DMS 273 (cell line): ENCODE measurements around the gene DDRGK1.
A peak's percentile ranks its signal among the peaks of the same experiment; 100 is the strongest.
"Not testable (repeated sequence)": the region's sequence is repeated elsewhere in the genome, so short reads cannot be mapped to it uniquely, and the experiment has no call there.

ENCODE experiments used
- DNase-seq: peaks from one replicate; lab custom pipeline; 2025; ENCODE audit not compliant: unreplicated experiment; lab: John Stamatoyannopoulos, UW

DDRGK1 gene

DNA sequence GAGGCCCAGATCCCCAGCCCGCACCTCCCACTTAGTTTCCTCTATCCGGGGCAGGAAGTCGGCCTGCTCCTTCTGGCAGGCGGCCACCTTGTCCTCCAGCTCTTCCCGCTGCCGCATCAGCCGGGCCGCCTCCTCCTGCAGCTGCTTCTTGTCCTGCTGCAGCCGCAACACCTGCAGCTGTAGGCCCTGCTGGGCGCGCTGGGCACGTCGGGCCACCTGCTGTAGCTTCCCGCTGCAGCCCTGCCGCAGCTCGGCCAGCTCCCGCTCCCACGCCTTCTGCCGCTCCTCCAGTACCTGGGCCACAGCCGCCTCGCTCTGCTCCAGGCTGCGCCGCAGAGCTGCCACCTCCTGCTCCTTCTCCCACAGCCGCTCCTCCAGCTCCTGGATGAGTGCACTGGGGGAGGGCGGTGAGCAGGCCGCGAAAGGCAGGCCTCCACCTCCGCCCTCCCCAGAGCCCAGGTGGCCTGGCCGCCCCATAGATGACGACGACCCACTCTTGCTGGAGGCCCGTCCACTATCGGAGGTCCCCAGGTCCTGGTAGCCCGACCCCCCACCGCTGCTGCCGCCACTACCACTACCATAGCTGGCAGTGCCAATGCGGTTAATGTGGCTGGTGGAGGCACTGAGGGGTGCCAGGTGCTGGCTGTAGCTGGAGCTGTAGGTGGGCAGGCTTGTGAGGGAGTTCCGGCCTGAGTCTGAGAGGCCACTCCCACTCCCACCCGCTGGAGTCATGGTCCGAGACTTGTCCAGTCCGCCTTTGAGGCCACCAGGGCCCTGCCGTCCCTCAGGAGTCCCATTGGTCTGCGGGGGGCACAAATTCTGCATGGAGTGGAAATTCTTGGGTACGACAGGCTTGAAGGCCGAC lies 38.8 kb downstream of the DDRGK1 start:
- peak; percentile 92 for DNase-seq

DNA sequence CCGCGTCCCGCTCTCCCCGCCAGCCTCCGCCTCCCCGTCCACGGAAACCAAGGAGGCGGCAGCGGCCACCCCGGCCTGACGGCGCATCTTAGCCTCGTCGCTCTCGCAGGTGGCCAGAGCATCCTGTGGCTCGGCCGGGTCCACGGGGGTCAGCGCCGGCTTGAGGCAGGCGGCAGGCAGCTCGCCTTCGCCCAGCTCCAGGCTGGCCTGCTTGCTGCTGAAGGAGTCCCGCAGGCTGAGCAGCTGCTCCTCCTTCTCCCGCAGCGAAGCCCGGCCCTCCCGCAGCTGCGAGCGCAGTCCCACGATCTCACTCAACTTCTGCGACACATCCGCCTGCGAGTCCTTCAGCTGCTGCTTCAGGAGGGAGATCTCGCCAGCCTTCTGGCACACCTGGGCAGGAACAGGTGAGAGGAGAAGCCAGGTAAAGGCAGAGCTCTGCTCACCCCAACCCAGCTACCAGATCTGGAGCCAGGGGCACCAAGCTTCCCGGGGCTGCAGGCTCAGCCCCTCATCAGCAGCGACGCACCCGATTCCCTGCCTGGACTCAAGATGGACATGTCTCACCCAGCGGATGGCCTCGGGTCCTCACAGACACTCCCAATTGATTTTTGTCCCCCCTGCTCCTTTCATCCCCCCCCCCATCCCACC lies 39.6 kb downstream of the DDRGK1 start:
- peak; percentile 71 for DNase-seq

DNA sequence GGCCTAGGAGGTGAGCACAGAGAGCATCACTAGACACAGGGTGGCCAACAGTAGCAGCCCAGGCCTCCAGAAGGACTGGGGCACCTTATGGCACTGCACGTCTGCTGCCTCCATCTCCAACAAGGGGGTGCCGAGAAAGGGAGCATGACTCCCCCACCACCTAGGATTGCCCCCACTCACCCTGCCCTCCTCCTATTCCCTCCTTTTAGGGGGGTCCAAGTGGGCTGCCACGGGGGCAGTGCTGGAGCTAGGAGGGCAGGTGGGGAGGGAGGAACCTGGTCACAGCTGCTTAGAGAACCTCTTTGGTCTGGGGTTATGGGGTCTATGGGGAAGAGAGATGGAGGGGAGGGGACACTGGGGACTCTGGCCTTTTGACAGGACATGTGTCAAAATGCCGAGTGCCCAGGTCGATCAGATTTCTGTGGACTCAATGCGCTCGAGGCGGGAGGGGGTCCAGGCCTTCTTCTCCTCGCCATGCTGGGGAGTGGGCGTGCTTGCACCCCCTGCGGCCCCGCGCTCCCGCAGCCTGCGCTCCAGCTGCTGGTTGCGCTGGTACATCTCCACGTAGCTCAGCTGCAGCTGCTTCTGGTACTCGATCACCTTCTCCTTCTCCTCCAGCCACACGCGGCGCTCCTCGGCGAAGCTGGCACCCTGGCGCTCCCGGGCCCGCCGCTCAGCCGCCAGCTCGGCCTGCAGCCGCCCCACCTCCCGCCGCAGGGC lies 40.3 kb downstream of the DDRGK1 start:
- peak; percentile 71 for DNase-seq

DNA sequence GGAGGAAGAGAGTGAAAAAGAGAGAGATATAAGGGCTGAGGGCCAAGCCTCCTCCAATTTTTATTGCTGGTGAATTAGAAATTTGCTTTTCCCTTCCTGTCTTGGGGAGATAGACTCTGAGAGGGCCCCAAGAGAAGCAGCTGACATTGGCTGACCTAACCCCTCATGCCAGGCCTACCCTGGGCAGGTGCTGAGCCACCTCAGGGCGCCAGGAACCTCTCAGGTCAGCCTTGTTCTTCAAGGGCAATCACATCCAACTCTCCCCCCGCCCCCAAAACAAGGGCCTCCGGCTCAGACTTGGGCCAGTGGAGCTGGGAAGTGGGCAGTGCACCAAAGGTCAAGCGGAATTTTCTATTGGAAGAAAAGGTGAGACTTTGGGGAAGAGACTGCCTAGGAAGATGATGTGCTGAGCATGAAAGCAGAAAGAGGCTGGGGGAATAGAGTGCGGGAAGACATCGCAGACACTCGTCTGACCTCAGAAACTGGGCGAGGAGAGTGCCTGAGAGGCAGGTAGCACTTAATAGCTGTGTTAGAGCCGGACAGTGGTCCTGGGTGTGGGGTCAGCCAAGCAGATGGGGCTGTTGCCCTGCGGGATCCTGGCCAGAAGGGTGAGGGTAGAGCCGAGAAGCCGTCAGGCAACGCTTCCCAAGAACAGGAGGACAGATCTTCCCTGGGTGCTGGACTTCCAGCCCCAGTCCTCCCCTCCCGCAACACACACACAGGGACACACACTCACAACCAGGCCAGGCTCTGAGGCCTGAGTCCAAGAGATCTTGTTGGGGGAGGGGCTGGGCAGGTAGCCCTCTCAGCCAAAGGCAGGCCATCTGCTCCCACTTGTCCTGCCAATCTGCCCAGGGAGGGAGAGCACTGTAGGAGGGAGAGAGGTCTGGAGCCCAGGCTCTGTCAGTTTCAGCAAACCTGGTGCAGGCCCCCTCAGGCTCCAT lies 41.1 kb downstream of the DDRGK1 start:
- DNase-seq, result peak; percentile 85

DNA sequence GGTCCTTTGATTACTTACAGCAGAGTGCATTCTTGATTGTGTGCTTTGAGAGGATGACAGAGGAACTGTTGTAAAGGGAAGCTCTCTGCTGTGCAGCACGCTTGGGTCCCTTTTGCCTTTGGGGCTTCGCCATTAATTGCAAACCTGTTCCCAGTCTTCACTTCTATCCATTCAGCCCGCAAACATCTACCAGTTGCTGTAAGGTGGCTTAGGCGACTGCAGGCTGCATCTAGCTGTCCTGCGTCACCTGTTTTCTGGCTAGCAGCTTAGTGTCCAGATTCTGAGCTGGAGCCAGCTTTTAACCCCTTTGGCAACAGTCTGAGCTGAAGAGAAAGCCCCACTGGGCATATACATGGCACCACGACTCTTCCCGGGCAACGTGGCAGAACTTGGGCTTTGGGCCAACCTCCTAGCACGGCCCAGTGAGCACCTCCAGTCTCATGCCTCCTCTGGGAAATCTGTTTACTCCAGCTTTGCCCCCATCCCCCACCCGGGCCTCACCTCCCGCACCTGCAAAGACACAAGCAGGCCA lies 42.3 kb downstream of the DDRGK1 start:
- peak; percentile 87 for DNase-seq

DNA sequence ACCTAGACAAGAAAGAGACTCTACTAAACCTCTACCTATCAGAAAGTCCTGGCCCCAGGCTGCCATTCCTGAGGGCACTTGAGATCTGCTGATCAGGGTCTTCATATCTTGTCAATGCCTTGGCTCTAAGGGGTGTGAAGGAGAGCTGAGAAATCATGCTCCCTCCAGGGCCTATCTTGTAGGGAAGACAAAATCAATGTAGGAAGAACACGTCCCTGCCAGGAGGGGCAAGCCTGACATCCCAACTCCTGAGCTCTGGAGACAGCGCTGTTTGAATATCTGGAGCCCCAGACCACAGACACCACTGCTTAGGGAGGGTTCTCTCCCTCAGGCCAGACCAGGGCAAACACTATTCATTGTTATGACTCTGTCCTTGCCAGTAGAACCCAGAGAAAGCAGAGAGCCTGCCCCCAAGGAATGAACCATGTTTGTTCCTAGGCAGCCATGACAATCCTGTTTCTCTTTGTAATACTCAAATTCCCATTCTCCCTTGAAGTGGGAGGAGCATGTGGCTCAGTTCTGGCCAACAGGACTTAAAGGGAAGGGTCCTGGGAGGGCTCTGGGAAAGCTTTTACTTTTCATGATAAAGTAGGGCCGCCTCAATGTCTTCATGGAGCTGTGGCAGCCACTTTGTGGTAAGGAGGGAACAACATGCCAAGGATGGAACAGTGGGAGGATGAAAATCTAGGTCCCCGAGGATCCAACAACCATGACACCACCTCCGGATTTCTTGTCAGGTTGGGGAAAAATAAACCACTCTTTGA lies 43.0 kb downstream of the DDRGK1 start:
- DNase-seq, result no peak

DNA sequence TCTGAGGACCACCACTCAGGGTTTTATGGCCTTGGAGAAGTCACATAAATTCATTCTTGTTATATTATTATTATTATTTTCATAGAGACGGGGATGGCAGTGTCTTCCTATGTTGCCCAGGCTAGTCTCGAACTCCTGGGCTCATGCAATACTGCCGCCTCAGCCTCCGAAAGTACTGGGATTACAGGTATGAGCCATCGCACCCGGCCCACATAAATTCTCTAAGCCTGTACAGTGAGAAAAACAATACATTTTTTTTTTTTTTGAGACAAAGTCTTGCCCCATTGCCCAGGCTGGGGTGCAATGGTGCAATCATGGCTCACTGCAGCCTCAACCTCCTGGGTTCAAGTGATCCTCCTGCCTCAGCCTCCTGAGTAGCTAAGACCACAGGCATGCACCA lies 44.1 kb downstream of the DDRGK1 start:
- DNase-seq, result no peak

DNA sequence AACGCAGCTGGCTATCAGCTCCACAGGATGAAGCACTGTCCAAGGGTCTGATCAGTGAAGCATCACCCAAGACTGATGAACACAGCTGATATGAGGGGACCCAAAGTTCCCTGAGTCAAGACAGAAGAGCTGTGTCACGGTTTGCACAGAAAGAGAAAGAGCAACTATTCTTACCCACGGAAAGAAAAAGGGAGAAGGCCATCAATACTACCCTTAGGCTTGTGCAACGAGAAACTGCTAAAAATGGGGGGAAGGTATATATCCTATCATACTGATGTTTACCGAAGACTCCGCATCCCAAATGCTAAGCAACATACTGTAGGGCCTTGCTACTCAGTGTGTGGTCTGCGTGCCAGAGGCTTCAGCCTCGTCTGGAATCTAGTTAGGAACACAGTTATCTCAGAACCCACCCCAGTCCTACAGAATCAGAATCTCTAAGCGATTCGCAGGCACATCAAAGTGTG lies 45.5 kb downstream of the DDRGK1 start:
- DNase-seq, result peak; percentile 53

- DNase-seq, result no peak
Observed at GRCh38 chr20:3157817-3158216, 46.7 kb downstream of the DDRGK1 start.

GRCh38 chr20:3156811-3157619 lies 47.5 kb downstream of the DDRGK1 start:
- DNase-seq, result no peak

GRCh38 chr20:3152057-3152644 lies 52.3 kb downstream of the DDRGK1 start:
- not testable (repeated sequence) for DNase-seq

- no peak for DNase-seq
Observed at GRCh38 chr20:3150908-3151307, 53.6 kb downstream of the DDRGK1 start.

DNA sequence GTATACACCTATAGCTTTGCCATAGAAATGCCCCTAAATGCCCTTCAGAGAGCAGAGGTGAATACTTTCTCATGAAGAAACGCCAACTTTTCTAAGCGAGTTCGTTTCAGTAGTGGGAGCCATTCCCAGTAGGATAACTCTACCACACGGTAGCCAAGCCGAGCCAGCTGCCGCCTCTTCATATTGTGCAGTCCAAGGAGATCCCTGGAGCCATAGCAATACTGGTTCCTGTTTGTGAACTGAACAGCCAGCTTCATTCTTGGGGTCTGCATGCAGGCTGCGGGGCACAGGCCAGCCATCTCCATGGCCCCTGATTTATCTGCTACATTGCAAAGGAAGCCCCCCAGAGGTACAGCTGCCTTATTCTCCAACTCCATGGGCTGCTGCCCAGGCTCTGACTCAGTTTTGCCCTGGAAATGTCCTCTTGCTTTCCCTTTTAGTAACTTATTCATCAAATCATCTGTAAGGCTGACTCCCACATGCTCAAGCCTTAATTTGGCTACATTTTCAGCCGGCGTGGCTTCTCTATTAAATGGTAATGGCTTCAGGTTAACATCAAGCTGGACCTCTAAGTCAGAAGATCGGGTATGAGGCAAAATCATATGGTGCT lies 57.6 kb downstream of the DDRGK1 start:
- peak; percentile 47 for DNase-seq

DNA sequence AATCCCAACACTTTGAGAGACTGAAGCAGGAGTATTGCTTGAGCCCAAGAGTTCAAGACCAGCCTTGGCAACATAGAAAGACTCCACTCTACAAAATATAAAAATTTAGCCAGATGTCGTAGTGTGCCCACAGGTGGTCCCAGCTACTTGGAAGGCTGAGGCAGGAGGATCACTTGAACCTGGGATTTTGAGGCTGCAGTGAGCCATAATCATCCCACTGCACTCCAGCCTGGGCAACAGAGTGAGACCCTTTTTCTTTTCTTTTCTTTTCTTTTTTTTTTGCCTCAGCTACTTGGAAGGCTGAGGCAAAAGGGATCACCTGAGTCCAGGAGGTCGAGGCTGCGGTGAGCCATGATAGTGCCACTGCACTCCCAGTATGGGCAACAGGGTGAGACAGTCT lies 62.7 kb downstream of the DDRGK1 start:
- DNase-seq, result no peak
